Femur (tissue), 1 donor: ENCODE measurements around the gene PTPRT.

Experiments used
- DNase-seq: peaks from one replicate; pipeline ENCODE4 v3.0.0-alpha.2; 2017

PTPRT gene

DNA sequence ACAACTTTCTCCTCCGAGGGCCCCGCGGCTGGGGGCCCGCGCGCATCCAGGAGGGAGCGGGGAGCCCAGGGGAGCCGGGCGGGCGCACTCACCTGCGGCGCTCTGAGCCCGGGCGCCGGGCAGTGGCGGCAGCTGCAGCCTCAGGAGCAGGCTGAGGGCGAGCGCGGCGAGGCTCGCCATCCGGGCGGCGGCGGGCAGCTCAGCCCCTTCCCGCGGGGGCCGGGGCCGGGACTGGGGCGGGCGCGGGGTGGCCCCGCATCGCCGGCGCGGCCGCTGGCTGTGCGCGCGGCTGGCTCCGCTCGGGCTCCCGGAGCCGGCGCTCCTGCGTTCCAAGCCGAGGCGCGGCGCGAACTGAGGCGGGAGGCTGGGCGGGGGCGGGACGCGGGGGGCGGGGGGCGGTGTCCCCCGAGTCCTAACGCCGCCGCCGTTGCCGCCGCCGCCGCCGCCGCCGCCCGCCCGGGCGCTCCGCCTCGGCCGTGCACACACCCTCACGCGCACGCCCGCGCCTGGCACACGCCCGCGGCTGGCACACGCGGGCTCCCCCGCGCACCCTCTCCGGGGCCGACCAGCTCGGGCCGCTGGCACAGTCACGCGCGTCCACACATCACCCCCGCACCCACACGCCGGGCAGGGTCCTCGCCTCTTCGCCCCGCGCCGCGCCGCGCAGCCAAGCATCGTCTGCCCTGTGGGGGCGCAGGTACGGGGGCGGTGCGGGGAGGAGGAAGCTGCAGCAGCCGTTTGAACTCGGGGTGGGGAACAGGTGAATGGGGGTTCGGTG lies at the start of gene PTPRT:
TSS of gene PTPRT (minus strand) at position 353 of the 778 bp plus-strand sequence. CDS start at position 180, 173 bp downstream.
- DNase-seq = no peak

GRCh38 chr20:43238833-43239232 lies 49.1 kb upstream of the PTPRT start:
- DNase-seq = no peak

- no peak for DNase-seq
Measured at GRCh38 chr20:43238266-43238665, 48.6 kb upstream of the PTPRT start.

DNA sequence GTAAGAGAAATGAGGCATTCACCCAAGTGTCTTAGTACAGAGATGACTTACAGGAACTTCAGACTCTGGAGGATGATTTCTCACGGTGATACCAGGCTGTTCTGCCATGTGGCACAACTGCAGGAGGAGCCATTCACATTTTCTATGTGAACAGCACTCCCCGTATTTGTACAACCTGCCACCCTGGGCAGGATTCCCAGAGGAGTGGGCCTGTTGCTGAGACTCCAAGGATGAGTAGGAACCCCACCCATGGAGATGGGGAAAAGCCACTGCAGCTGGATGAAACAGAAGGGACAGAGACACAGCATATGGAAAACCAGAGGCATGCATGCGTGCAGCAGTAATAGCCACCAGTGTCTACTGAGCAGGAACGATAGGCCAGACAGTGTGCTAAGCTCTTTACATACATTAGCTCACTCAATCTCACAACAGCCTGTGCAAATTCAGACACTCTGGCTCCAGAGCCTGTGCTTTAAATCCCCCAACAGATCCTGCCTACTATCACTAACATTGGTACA lies 48.0 kb upstream of the PTPRT start:
- DNase-seq = no peak

GRCh38 chr20:43235998-43236397 lies 46.3 kb upstream of the PTPRT start:
- no peak for DNase-seq

DNA sequence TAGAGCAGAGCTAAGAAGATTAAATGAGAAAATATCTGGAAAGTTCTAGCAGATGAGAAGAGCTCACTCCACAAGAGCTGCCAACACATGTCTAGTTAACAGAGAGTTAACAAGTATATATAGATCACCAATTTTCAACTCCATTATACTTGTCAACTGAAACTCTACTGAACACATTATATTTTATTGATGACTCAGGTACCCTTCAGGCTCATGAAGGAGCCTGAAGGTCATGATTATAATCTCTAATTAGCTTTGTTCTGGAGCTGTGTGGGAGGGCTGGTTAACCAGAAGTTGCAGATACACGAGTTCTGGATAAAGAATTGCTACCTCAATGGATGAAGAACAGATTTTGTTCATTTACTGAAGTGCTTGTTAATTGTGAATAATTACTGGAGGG lies 42.1 kb upstream of the PTPRT start:
- no peak for DNase-seq

GRCh38 chr20:43229696-43230095 lies 40.0 kb upstream of the PTPRT start:
- DNase-seq = no peak

GRCh38 chr20:43220612-43221011 lies 30.9 kb upstream of the PTPRT start:
- no peak for DNase-seq

DNA sequence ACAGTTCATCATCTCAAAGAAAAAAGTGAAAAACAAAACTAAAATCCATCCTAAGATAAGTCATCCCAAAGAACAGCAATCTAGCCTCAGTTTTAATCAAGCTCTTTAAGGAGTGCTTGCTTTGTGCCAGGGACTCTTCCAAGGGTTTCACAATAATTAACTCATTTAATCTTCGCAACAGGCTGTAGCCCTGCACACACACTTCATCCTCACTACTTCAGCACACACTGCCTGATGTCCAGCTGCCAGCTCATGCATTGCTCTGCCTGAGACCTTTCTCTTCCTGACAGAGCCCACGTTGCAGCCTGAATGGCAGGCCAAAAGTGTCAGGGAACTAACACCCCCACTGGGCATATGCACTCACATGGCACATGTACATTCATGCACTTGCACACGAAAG lies 21.2 kb upstream of the PTPRT start:
- no peak for DNase-seq

DNA sequence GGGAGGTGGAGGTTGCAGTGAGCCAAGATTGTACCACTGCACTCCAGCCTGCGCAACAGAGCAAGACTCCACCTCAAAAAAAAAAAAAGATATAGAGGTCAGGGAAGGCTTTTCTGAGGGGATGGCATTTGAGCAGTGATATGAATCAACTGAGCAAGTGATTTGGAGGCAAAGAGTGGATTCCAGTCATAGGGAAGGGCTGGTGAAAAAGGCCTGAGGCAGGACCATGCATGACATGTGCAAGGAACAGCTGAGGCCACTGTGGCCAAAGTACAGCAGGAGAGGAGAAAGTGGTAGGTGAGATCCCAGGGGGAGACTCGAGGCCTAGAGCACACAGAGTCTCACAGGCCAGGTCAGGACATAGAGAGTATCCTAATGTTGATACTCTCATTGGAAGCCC lies 20.1 kb upstream of the PTPRT start:
- no peak for DNase-seq

DNA sequence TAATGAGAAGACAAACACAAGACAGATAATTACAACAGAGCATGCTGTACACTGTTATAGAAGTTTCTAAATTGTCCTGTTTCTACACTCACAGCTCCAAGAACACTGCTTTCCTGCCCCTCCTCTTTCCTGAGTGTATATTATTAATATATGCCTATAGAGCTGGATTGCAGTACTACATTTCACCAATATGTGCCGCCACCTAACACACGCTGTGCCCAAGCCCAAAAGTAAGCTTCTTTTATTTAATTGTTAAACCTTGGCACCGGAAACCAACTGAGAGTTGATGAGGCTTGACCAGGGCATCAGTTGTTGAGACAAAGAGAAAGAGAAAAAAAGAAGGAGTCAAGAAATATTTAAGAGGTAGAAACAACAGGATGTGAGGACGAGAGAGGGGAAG lies 16.0 kb upstream of the PTPRT start:
- no peak for DNase-seq

DNA sequence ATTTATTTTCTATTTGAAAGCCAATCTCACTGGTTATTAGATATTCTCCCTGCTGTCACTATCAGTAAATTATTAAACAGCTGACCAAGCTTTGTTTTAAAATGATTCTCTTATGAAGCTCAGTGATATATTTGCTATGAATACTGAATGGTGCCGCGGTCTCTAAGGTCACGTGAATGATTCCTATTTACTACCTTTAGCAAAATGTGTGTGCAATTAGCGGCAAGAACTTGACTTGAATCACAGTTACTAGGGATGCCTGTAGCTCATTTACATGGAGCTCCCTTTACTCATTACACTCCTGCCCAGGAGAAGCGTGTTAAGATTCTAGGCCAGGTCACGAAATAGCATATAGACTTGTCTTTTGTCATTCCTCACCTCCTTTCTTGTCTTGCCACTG lies 12.4 kb upstream of the PTPRT start:
- DNase-seq = no peak

DNA sequence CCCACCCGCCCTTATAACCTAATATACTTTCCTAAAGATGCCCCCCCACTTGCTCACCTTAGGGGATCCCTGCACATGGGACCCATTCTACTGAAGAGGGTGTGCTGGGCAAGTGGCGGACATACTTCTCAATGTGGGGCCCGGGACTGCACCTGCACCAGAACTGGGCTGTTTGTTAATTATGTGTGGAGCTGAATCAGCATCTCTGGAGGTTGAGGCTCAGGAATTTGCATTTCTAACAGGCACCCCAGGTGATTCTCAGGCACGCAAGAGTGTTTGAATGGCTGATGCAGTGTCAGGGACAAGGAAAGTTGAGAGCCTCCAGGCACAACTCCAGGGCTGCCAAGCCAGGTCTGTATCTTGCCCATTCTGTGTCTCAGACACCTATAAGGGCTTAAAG lies 8.9 kb upstream of the PTPRT start:
- DNase-seq = no peak

GRCh38 chr20:43196243-43196642 lies 6.5 kb upstream of the PTPRT start:
- DNase-seq = no peak

GRCh38 chr20:43194137-43194536 lies 4.4 kb upstream of the PTPRT start:
- no peak for DNase-seq

DNA sequence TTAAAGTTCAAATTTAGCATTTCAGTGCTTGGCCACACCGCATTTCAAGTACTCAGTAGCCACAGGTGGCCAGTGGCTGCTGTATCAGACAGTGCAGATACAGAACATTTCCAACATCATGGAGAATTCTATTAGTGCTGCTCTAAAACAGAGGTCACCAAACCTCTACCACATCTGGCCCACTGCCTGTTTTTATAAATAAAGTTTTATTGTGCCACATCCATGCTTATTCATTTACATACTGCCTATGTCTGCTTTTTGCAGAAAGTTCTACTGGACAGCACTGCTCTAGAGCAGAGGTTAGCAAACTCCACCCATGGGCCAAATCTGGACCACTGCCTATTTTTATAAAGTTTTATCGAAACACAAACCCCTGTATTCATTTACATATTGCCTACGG lies 3.7 kb upstream of the PTPRT start:
- DNase-seq = no peak

- DNase-seq = no peak
Measured at GRCh38 chr20:43191946-43192863, 2.5 kb upstream of the PTPRT start.

- no peak for DNase-seq
Measured at GRCh38 chr20:43191143-43191542, 1.4 kb upstream of the PTPRT start.

GRCh38 chr20:43190332-43190953 lies 737 bp upstream of the PTPRT start:
- no peak for DNase-seq

- DNase-seq = no peak
Measured at GRCh38 chr20:43188861-43189553, 699 bp downstream of the PTPRT start.

GRCh38 chr20:43188234-43188653 lies 1.5 kb downstream of the PTPRT start:
- no peak for DNase-seq

- peak; percentile 90 for DNase-seq
Measured at GRCh38 chr20:43187476-43188233, 2.1 kb downstream of the PTPRT start.
